Cerebellar nuclear complex (tissue), 1 donor: Measurements from ENCODE around the gene AKR1C1.
"Not testable (repeated sequence)": the region's sequence is repeated elsewhere in the genome, so short reads cannot be mapped to it uniquely, and the experiment has no call there.

ENCODE experiments used
- DNase-seq, 2 experiments: peaks; one replicate each; lab custom pipeline; 2025; lab: John Stamatoyannopoulos, UW

The AKR1C1 gene

DNA sequence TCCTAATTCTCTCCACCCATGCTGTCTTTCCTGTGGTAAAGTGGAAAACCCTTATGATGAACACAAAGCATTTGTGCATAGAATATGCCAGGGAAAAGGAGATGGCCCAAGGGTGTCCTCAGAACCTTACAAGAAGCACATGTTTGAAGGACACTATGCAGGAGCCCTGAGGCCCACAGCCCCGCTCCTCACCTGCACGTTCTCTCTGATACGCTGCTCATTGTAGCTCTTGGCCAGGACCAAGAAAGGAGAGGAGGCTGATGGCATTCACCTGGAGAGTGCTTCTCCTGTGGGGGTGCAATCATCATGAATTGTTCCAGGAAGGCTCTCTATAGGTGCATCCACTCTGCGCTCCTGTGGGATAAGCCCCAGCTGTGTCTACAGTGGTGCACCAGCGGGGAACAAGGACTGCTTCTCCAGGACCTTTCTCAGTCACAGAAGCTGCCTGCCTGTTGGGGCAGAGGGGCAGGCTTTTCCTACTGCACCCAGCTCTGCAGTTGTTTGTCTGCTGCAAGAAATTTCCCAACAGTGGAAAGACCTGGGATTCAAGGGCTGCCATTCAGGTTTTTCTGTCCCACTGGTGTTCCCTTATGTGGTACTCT, 20.5 kb downstream of the AKR1C1 start:
- DNase-seq = no peak

DNA sequence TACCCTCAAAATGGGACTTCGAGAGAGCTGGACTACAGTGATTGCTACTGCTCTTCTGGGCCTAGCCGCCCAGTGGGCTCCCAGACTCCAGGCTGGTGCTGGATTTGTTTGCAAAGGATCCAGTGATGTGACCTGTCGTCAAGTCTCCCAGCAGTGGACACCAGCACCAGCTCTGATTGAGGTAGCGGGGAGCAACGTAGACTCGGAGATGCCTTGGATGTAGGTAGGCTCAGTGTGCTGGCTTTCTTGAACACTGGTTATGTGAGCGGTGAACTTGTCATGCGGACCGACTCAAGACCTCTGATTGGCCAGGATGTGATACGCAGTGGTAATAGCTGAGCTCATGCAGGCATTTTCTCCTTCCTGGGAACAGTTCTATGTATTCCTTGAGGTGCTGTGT, 21.0 kb downstream of the AKR1C1 start:
- DNase-seq = no peak

DNA sequence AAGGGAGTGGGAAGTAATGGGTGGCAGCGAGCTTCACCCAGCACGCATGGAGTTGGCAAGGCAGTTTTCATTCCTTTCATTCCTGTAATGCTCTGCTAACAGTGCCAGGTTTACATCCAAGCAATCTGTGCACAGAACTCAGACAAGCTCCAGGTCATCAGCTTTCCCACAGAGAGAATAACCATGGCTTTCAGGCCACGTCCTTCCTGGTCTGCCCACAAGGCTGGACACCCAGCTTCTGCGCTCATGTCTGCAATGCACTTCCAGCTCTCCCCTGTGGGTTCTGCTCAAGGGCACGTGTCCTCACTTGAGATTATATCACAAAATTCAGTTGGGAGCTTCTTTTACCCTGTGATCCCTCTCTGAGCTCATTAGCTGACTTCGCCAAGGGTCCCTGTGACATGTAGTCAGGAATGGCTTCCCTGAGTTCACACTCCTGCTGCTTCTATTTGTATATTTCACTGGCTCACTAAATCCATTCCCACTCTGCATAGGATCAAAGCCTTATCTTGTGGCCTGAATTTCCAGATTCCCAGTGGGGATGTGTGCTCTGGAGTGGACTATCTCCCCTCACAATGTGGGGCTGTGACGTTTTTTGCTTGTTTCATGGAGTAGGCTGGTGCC, 21.9 kb downstream of the AKR1C1 start:
- DNase-seq = no peak

DNA sequence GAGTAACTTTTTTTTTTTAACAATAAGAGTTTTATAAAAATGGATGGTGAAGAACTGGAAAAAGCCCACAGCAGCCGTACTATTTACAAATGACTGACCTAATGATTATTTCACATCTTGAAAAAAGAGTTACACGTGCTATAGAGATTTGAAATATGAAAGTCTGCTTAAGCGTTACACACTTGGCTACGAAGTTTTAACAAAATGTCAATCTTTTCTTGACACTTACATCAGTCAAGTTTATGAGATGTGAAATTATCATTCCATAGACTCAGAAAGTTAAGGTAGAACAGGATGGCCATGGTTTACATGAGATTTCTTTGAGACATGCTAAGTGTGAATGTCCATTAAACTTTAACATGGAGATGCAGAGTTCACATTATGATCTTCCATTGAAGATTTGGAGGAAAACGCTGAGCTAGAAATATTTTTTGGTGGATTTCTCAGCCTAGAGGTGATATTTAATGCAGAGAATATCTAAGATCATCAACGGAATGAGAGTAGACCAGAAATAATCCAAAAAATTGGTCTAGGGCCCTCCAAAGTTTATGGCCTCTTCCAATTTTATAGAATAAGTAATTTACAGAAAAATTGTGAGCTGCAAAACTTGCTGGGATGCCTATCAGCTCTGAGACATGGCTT, 24.9 kb downstream of the AKR1C1 start:
- DNase-seq = not testable (repeated sequence)

DNA sequence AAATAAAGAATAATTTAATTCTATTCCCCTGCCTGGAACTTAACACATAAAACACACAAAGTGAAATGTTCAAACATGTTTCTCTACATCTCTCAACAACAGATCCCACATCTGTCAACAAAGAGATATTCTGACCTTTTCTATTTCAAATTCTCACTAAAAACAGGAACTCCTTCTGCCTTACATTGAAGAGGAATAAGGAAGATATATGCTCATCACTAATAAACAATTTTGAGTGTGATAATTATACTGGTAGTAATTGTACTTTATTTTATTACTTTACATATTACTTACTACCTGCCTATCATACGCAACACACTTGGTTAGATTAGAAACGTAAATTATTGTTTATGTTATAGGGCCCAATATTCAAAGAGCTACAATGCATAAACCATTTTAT, 27.0 kb downstream of the AKR1C1 start:
- DNase-seq = no peak

DNA sequence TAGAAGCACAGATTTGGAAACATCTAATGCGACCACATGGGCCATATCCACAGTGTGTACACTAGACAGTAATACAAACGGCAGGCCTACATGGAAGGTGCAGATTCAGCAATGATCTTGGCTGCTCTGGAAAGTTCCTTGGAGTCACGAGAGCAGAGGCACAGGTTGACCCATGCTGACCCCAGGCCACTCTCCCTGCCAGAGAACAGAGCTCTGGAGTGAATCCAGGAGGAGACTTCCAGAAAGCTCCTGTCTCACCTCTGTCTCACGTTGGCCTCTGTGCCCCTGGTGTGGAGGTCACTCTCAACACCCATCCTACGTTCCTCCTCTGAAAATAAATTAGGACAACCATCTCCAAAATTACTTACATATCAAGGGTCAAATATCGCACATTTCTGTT, 28.2 kb downstream of the AKR1C1 start:
- DNase-seq = not testable (repeated sequence)

DNA sequence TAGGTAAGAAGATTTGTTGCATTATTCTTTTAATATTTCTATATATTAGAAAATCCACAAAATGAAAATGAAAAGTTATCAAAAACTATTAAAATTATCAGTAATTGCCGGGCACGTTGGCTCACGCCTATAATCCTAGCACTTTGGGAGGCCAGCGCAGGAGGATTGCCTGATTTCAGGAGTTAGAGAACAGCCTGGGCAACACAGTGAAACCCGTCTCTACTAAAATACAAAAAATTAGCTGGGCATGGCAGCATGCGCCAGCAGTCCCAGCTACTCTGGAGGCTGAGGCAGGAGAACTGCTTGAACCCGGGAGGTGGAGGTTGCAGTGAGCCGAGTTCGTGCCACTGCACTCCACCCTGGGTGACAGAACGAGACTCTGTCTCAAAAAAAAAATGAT, 29.3 kb downstream of the AKR1C1 start:
- not testable (repeated sequence) for DNase-seq

DNA sequence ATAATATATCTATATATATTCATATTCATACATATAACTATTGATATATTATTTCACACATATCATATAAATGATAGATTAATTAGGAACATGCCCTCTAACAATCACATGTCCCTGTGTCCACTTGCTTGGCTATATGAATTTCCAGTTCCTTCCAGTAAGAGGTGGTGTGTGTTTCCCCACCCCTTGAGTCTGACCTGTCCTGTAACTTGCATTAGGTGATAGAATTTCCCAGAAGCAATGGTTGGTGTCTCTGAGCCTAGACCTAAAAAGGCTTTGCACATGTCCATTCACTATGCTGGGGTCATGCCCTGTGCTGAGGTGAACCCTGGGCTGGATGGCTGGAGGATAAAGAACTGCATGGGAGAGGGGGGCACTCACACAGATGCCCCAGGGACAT, 31.0 kb downstream of the AKR1C1 start:
- not testable (repeated sequence) for DNase-seq

DNA sequence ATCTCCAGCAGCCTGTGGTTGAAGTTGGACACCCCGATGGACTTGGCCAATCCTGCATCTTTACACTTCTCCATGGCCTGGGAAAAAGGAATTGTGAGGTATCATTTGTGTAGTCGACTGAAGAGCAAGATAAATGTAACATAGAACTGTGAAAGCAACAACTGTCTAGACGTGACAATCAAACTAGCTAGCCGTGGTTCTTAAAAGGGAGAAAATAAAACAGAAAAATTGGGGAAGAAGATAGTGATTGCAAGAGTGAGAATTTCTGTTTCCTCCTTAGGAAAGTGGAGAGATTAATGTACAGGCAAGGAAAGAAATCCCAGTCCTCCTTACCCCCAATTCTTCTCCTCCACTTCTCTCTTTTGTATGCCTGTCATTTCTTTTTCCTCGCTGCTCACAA, 35.5 kb downstream of the AKR1C1 start:
- no peak for DNase-seq

DNA sequence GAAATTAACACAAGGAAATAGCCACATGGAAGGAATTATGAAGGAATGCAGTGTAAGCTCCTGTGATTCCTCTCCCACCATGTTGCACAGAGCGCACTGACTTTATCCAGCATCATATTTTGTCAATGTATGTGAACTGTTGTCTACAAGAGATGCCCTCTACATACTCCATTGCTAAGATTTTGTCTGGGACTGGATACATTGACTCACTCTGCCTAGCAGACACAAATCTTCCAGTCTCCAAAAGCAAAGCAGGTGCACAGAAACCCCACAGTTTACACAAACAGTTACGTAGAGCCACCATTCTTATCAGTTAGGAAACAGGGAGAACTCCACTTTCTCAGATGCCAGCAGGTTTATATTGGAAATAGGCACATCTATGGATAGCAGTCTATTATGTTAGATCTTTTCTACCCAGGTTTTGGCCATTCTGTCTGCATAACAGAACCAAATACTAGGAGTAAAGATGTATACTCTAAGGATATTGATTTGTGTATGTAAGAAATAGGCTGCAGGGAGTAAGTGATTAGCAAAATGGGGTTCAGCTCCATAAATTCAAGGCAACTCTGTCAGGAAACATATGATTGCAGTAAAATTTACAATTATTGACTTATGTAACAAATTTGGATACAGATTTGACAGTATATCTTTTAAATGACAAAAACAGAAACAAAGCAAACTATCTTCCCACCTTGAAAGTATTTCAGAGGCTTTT, 39.0 kb downstream of the AKR1C1 start:
- DNase-seq = no peak

DNA sequence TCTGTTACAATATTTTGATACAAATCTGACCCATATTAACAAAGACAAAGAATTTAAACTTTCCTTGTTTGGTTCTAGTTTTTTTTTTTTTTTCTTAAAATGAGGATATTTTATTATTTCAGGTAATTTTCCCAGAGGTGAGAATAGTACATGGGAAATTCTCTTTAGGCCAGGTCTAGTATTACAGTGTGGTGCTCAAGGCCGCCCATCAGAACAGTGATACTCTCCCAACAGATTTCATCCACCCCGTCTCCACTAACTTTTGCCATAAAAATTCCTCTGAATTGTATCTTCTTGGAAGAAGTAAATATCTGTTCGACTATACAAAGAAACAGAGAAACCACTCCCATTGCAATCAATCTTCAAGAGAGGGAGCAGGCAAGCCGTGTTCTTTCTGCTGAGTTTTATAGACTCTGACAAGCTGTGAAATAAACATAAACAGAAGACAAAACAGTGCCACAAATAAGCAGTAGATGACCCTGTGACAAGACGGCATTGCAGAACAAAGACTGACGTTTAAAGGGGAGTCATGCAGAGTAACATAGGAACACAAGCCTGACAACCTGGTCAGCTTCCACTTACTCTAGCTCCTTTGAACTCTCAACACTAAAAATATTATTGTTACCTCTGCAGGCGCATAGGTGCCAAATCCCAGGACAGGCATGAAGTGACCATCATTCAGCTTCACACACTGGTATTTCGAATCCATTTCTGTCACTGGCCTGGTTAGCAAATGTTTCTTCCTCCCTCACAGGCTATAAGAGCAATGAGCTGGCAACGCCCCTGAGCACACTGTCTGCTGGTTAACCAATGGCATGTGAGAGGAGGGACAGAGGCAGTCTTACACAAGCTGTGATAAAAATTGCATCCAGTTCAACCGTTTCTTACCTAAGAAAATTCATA, 40.2 kb downstream of the AKR1C1 start, which contains the start of gene AKR1C2:
AKR1C2 (minus strand) TSS at position 731 of the 903 bp plus-strand sequence; CDS start at position 709, 22 bp downstream.
- not testable (repeated sequence) for DNase-seq

DNA sequence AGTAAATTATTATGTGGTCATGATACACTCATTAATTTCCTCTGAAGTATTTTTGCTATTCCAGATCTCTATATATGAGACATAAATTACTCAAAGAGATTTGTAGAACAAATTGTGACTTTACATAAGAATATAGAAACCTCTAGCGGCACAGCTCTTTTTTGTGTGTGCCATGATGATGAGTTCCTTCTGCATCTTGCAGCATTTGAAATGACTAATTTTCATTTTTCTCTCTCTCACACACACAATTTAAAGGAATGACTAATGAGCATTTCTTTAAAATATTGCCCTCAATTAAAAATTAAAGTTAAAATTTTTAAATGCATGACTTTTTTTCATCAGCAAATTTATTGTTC, 40.8 kb downstream of the AKR1C1 start:
- DNase-seq = not testable (repeated sequence)

DNA sequence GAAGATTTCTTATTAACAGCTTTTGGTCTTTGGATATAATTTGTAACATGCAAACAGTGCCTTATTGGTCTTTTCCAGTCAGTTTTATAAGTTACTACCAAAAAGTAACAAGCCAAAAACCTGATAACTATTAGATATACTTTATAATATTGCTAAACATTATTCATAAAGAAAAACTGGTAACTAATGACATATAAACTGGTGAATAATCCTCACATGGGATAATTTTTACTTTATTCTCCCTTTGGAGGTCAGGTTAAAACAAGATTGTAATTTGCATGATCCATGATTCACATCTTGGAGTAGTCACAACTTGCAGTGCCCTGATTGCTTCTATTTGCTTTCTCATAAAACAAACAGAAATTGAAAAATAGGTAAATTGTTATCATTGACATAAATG, 41.3 kb downstream of the AKR1C1 start:
- not testable (repeated sequence) for DNase-seq

DNA sequence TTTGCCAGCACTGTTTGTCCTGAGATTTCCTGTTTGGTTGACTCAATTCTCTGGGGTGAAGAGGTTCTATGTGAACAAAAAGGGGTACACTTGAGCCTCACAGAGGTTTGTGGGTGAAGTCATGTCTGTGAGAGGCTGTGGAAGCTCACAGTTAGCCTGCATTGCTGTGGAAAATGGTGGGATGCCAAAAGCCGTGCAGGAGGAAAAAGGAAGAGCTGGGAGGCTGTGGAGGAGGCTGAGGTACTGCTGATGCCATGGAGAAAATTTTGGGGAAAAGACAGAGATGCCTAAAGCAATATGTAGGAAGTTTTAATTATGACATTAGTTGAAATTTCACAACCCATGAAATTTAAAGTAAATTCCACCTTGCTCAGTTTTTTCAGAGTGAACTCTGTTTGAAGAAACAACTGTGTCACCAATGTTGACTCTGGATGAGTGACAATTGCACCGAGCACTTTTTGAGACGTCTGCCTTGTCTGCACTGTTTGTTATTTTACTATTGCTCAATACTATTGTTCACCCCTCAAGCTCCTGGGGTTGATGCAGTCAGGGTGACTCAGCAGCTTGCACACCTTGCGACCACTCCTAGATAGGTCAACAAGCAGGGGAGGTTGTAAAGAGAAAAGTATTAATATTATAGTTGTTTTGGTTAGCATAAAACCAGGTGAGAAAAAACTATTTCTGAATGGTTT, 45.8 kb downstream of the AKR1C1 start:
- not testable (repeated sequence) for DNase-seq

DNA sequence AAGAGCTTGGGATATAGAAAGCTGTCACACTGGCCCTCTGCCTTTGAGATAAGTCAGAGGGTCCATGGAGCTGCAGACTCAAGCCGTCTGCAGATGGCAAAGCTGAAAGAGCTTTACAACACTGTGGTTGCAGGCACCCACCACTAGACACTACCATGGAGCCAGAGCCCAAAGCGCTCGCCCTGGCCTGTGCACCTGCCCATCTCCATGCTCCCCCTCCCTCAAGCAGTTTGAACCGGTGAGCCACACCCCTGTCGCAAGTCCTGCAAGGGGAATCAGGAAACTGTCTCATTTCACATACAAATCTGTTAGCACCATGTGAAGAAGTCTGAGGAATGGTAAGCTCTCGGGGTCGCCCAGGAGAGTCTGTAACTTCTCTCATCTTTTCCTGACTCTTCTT, 46.8 kb downstream of the AKR1C1 start:
- not testable (repeated sequence) for DNase-seq

DNA sequence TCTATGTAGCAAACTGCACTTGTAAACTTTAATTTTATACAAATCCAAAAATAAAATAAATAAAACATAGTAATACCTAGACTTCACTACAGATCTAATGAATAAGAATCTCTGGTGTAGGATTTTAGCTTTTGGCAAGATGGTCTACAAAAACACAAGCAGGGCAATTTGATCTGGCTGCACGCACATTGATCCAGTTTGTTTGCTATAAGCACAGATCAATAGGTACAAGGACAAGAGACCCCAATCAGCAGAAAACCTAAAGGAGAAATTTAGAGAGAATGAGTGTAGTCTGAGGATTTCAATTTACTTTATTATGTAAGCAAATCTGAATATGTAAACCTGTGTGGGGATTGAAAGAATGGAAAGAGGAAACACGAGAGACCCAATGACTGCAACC, 48.2 kb downstream of the AKR1C1 start:
- not testable (repeated sequence) for DNase-seq

DNA sequence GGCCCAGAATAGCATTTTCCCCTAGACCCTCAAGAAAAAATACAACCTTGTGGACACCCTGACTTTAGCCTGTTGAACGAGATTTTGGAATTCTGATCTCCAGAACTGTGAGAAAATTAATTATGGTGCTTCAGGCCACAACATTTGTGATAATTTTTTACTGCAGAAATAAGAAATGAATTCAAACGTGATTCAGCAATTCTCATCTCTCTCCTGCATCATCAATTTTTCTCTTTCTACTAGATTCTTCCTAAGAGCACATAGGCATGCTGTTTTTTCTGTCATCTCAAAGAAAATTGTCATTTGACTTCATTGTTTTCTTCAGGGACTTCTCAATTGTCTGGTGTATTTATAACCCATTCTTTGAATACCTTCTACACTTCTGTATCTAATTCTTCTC, 49.4 kb downstream of the AKR1C1 start:
- no peak for DNase-seq

DNA sequence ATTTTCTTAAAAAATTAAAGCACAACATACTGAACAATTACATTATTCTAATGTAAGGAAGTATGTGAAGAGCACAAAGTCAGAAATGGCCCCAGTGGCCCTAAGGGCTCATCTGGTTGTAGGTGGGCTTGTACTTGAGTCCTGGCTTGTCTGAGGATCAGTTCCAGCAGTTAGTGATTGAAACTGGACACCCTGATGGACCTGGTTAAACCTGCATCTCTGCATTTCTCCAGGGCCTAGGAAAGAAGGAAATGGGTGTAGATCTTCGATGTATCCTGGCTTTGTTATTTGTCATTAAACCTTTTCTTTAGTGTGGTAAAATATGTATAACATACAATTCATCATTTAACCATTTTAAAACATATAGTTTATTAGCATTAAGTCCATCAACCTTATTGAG, 50.2 kb downstream of the AKR1C1 start:
- DNase-seq = no peak

DNA sequence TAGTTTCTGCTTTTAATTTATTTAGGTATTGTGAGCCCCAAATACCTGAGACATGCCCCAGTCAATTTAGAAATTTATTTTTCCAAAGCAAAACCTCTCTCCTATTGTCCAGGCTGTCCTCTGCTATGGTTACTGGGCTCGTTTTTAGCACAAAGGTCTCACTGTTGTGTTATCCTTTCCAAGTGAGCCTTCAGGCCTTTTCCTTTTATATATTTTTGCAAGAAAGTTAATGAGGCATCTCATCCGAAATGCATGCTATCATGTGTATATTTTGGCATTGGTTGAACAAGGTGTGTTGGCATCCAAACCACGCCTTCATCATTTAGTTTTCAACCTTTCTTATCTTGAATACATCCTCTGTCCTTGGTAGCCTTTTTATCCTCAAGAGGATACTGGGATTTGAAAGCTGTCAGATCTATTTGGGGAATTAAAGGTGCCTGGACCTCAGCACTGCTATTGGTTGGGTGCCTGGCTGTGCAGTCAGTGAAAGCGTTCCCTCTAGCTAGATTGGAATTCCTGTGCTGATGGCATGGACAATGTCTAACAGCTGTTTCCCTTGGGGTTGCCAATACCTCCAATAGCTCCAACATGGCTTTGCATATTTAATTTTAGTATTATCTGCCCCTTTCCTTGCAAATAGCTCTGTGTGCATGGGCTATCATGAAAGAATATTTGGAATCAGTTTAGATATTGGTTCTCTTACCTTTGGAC, 51.1 kb downstream of the AKR1C1 start:
- not testable (repeated sequence) for DNase-seq

DNA sequence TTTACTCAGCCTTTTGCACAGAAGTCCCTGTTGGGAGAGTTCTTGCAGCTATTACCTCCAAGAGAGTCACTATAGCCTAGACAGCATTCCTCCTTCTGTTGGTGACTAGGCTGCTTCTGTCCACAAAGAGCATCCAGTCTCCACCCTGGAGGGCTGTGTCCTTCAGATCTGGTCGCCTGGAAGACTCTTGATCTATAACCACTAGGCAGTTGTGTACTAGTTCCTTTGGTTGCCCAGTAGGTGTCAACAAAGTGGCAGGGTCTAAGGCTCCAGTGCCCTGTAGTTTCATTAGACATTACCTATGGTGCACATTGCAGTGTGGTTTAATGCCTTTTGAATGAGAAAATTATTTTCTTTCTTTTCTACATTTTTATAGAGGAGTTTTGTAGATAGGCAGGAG, 51.7 kb downstream of the AKR1C1 start:
- DNase-seq = no peak
